ENCODE results near the gene DPPA4. TPM values are rescaled to one million over a fixed set of nuclear protein-coding genes. Genes with fewer than 3 reads are reported as not detected.

DPPA4 gene
- total RNA-seq, 1 donor: not detected

GRCh38 chr3:109330405-109330804, 6.9 kb downstream of the DPPA4 start:
- Histone ChIP-seq H3K27ac (ENCODE audit: low read depth, low read length) (no peak overlapping the region), H3K4me1 (ENCODE audit: insufficient read depth, low read length) (no peaks in the 10 kb centered on the region), H4K20me1 (ENCODE audit: insufficient read depth, low read length) (no peaks in the 10 kb centered on the region), H3K79me2 (ENCODE audit: insufficient read depth, low read length) (no peaks in the 10 kb centered on the region), H3K9me3 (ENCODE audit: low read depth, low read length) (no peaks in the 10 kb centered on the region), H3K36me3 (ENCODE audit: insufficient read depth, low read length) (no peaks in the 10 kb centered on the region), H2AFZ (ENCODE audit: low read length) (no peak overlapping the region), H3K27me3 (ENCODE audit: insufficient read depth, low read length) (no peaks in the 10 kb centered on the region), H3K4me2 (ENCODE audit: insufficient read depth, low read length) (no peak overlapping the region), H3K4me3 (ENCODE audit: insufficient read depth, low read length) (no peak overlapping the region)
- DNase-seq (ENCODE audit: insufficient read length, low spot score, missing footprints): no peak
- TF ChIP-seq CTCF (IDR thresholded peaks at IDR 0.05; ENCODE audit: extremely low read depth, low read depth, low read length): no peak

- Histone ChIP-seq H3K4me1 (ENCODE audit: insufficient read depth, low read length) (no peaks in the 10 kb centered on the region), H3K9me3 (ENCODE audit: low read depth, low read length) (no peaks in the 10 kb centered on the region), H2AFZ (ENCODE audit: low read length) (no peak overlapping the region), H3K27ac (ENCODE audit: low read depth, low read length) (no peak overlapping the region), H3K4me2 (ENCODE audit: insufficient read depth, low read length) (no peak overlapping the region), H3K79me2 (ENCODE audit: insufficient read depth, low read length) (no peaks in the 10 kb centered on the region), H3K36me3 (ENCODE audit: insufficient read depth, low read length) (no peaks in the 10 kb centered on the region), H3K4me3 (ENCODE audit: insufficient read depth, low read length) (no peak overlapping the region), H4K20me1 (ENCODE audit: insufficient read depth, low read length) (no peaks in the 10 kb centered on the region), H3K27me3 (ENCODE audit: insufficient read depth, low read length) (no peaks in the 10 kb centered on the region)
- TF ChIP-seq CTCF (IDR thresholded peaks at IDR 0.05; ENCODE audit: extremely low read depth, low read depth, low read length): no peak
- DNase-seq (ENCODE audit: insufficient read length, low spot score, missing footprints): no peak
Observed at GRCh38 chr3:109328202-109328601, 9.1 kb downstream of the DPPA4 start.

- Histone ChIP-seq H3K4me1 (ENCODE audit: insufficient read depth, low read length) (no peaks in the 10 kb centered on the region), H2AFZ (ENCODE audit: low read length) (no peak overlapping the region), H4K20me1 (ENCODE audit: insufficient read depth, low read length) (no peaks in the 10 kb centered on the region), H3K4me2 (ENCODE audit: insufficient read depth, low read length) (no peak overlapping the region), H3K9me3 (ENCODE audit: low read depth, low read length) (no peaks in the 10 kb centered on the region), H3K27me3 (ENCODE audit: insufficient read depth, low read length) (no peaks in the 10 kb centered on the region), H3K36me3 (ENCODE audit: insufficient read depth, low read length) (no peaks in the 10 kb centered on the region), H3K79me2 (ENCODE audit: insufficient read depth, low read length) (no peaks in the 10 kb centered on the region), H3K4me3 (ENCODE audit: insufficient read depth, low read length) (no peak overlapping the region), H3K27ac (ENCODE audit: low read depth, low read length) (no peak overlapping the region)
- no peak for TF ChIP-seq CTCF (IDR thresholded peaks at IDR 0.05; ENCODE audit: extremely low read depth, low read depth, low read length)
- no peak for DNase-seq (ENCODE audit: insufficient read length, low spot score, missing footprints)
Observed at GRCh38 chr3:109325657-109326056, 11.7 kb downstream of the DPPA4 start.

GRCh38 chr3:109325109-109325508, 12.2 kb downstream of the DPPA4 start:
- no peak for TF ChIP-seq CTCF (IDR thresholded peaks at IDR 0.05; ENCODE audit: extremely low read depth, low read depth, low read length)
- H3K9me3 ChIP-seq (ENCODE audit: low read depth, low read length): no peaks in the 10 kb centered on the region

More at GRCh38 chr3:109325109-109325508, 12.2 kb downstream of the DPPA4 start:
- Histone ChIP-seq H3K27me3 (ENCODE audit: insufficient read depth, low read length) (no peaks in the 10 kb centered on the region), H3K27ac (ENCODE audit: low read depth, low read length) (no peak overlapping the region), H3K79me2 (ENCODE audit: insufficient read depth, low read length) (no peaks in the 10 kb centered on the region), H3K36me3 (ENCODE audit: insufficient read depth, low read length) (no peaks in the 10 kb centered on the region), H4K20me1 (ENCODE audit: insufficient read depth, low read length) (no peaks in the 10 kb centered on the region), H3K4me2 (ENCODE audit: insufficient read depth, low read length) (no peak overlapping the region), H3K4me3 (ENCODE audit: insufficient read depth, low read length) (no peak overlapping the region), H3K4me1 (ENCODE audit: insufficient read depth, low read length) (no peaks in the 10 kb centered on the region), H2AFZ (ENCODE audit: low read length) (no peak overlapping the region)
- DNase-seq (ENCODE audit: insufficient read length, low spot score, missing footprints): no peak
